ENCODE measurements around the gene SNX5. TPM values are rescaled to one million over a fixed set of nuclear protein-coding genes. Genes with fewer than 3 reads are reported as not detected.
"Not testable (repeated sequence)": the region's sequence is repeated elsewhere in the genome, so short reads cannot be mapped to it uniquely, and the experiment has no call there.

Gene SNX5
- total RNA-seq, 1 donor from 2014 or later = 60.4 TPM

DNA sequence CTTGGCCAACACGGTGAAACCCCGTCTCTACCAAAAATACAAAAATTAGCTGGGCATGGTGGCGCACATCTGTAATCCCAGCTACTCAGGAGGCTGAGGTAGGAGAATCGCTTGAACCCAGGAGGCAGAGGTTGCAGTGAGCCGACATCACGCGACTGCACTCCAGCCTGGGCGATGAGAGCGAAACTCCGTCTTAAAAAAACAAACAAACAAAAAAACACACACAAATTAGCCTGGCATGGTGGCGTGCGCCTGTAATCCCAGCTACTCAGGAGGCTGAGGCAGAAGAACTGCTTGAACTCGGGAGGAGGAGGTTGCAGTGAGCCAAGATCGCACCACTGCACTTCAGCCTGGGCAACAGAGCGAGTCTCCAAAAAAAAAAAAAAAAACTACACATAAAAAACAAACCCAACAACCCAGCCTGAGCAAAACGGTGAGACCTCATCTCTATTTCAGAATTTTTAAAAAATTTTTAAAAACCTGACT lies 8.2 kb downstream of the SNX5 start:
- DNase-seq = not testable (repeated sequence)

DNA sequence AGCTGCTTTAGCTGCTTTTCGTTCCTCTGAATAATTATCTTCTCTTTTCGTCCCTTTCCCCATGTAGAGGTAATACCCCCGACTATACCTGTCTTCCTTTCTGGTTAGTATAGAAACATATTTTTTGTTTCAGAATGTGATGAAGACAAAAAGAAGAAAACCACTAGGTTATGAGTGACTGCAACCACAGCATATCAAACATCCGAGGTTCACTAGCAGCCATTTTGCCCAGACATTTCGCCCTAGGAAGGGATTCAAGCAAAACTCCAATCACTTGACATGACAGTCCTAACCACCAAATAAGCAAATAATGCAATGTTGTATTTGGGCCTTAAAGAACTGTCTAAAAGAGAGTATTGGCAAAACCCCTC lies 9.4 kb downstream of the SNX5 start:
- no peak for DNase-seq

DNA sequence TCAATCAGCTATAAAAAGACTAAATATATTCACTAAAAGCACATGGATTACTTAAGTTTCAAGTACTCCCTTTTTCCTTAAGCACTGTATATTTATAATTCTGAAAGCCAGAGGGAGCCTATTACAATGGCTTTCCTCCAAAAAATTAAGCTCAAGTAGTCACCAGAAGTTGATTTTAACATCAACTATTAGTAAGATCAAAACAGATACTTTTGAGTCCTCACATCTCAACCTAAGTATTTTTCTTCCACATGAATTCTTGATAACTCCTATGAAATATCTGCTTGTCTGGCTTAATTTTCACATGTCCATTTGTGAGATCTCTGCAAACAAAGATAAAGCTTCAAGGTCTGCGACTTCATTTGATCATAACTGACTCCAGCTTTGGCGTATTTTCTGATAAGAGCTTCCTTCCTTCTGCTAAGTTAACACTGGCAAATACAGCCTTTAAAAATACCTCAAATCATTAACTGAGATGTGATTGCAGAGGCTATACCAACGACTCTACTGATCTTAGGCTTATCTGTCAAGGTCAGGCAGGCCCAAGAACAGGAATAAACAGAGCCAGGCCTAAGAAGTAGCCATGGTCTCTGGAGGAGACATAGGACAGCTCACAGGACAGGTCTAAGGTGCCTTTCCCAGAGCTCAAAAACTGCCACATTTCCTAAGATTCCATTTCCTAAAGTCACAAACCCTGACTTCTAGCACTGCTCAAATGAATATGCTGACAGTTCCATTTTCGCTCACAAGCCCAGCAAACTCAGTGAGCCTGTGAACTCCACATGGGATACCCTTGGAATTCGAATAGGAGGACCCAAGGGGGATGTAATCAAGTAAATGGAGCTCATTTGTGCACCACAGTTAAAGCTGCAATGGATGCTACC lies 10.0 kb downstream of the SNX5 start:
- DNase-seq = no peak

DNA sequence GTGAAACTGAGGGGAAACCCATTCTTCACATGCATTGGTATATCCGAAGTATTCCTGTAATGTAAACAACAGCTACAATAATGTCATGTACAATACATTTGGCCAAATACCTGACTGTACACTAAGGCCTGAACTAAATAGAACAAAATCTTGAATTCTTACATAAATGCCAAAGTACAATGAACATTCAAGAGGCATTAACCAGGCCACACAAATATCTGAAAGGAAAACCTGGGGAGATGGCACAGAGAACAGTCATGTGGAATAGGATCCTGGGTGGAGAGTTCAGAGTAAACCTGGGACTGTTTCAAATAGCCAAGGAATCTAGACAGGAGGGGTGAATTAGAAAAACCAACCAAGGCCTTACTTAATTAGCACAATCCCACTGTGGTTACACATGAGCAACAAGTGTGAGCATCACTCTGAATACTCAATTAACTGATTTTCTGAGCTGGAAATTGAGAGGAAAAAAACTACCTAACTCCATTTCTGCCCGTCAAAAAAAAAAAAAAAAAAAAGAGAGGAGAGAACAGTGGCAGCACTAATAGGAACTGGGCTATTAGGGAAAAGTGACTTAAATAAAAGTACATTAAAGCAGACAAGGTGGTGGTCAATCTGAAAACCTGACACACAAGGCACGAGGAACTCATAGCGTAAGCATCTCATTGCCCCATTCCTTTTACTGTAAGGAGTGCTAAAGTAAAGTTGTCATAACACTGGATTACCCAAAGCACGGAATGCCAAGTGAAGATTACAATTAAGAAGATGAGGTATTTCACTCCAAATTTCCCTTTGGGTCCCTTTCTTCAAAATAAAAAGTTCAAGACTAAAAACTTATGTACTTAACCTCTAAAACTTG lies 10.9 kb downstream of the SNX5 start:
- DNase-seq = no peak

DNA sequence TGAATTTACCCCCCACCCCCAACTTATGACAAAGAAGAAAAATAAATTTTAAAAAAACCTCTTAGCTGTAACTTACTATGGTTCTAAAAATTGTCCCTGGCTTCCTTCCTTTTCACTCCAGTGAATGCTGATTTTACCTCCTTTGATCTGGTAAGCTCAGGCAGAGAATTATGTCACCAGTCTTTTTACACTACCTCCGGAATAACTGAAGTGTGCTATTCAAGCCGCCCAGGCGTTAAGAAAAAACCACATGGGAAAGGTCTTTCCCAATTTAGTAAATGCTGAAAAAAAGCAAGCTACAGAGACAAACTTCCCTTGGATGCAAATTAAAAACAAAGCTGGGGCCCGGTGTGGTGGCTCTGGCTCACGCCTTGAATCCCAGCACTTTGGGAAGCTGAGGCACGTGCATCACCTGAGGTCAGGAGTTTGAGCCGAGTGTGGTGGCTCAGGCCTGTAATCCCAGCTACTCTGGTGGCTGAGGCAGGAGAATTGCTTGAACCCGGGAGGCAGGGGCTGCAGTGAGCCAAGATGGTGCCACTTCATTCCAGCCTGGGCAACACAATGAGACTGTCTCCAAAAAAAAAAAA lies 12.4 kb downstream of the SNX5 start:
- no peak for DNase-seq

DNA sequence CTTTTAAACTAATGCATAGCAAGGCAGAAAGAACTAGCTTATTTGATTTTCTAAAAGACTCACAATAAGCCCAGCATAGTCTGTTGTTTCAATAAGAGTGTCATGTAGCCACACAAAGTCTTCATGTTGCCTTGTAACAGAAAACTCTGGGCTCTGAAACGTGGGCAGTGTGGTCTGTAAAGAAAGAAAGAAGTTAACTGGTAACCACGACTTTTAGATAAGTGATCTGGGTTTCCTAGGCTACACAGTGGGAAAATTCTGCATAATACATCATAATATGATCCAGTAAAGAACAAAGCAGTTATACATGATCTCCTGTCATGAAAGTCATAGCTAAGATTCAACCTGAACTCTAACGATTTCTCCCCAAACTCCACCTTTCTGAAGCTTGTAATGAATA lies 13.3 kb downstream of the SNX5 start:
- no peak for DNase-seq

DNA sequence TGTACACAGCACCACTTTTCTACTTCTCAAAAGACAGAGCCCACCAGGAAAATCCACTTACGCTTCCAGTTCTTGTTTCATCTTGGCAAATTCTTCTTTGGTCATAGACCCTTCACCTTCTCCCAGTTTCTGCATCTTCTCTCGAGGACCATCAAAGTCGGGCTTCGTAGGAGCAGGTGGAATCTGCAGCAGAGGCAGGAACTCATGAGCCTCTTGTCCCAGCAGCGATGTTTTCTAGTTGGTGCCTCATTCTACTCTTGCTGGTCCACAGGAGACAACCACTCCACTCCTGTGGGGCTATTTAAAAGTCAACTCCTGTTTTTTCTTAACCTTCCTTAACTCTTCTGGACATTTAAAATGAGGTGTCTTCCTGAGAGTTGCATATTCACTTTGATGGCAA lies 14.7 kb downstream of the SNX5 start:
- no peak for DNase-seq

DNA sequence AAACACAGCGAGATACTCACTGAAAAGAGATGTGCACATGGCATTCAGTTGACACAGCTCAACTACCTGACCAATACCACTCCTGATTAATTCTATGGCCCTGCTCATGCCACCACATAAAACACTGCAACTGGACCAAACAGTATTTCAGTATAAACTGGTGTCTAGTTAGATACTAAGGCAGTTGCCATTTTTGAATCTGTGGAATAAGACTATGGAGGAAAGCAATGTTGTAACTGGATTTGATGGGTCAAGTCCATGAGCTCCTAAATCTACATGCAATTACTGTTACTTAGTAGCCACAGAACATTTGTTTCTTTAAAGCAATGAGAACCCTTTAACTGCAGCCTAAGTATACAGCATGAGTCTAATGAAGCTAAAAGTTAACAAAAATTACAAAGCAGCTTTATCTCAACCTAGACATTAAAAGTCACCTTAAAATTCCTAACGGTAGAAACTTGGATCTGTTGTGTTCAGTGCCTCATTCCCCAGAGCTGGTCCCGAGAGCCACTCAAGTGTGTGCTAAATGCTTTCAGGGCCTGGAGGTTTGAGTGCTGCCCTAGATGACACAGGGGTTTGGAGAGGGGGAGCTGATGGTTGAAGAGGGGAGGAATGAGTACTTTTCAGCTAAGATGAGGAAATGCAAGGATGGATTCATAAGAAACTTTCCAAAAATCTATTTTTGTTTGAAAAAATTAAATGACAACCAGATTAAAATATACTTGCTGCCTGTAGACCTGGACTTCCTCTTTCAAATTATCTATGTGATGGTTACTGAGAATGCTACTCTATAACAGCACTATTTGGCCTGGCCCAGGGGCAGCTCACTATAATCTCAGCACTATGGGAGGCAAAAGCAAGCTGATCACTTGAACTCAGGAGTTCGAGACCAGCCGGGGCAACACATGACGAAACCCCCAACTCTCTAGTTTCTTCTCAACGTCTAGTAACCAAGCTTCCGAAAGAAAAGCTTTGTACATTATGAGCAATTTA lies 15.6 kb downstream of the SNX5 start:
- no peak for DNase-seq

DNA sequence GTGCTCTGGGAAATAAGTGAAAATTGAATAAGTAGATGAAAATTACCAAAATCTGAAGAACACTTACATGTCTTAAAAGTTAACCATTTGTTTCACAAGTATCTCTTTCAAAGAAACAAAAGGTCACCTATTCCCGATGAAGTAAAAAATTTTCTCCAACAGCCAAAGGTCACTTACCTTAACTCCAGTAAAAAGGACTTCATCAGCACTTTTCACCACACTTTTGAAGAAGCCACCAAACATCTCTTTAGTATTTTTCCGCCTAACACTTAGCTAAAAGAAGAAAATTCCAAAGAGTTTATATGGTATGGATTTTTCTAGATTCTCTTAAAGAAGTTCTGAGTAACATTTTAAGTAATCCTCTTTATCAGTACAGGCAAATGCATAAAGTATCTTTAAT lies 17.3 kb downstream of the SNX5 start:
- DNase-seq = no peak

DNA sequence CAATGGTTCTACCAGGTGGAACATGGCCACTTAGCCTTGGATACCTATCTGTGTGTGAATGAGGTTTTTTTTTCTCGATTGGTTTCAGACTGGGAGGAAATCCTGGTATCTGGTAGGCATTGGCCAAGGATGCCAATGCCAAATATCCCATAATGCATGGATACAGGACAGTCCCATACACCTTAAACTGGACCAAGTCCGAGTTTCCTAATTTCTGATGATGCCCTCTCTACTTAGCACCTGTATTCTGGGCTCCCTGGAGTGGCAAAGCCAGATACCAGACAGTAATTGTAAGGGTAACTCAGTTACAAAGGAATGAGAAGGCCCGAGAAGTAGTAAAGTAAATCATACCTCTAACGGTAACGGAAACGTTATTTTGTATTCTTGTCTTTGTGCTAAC lies 17.9 kb downstream of the SNX5 start:
- DNase-seq = no peak

DNA sequence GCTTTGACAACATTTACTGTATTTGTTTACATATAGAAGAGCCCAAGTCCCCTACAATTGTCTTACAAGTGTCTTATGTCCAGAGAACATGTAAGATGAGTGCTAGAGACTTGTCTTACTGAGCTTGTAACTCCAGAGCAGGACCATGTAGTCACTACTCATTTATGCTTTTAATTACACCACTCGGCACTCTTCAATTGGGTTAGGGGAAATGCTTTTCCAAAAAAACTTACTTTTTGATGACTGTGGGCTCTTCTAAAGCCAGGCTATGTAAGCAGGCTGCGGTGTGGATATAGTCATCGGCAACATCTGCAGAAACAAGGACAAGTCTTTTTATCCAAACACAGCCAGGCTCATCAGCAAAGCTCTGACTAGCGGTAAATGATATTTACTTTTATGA lies 18.7 kb downstream of the SNX5 start:
- DNase-seq = no peak

DNA sequence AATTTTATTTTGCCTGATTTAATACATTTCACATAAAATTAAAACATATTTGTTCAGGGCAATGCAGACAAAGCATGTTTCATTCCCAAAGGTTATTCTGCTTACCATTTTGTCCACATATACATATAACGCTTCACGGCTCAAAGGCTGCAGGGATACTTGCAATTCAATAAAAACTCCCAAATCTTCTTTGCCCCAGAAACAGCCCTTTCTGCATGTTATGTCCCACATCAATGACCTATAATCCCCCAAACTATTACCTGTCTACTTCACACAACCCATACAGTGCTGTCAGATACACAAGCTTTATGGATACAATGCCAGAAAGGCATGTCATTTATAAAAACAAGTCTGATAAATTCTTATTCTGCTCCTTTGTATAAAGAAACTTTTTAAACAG lies 20.2 kb downstream of the SNX5 start:
- DNase-seq = no peak

DNA sequence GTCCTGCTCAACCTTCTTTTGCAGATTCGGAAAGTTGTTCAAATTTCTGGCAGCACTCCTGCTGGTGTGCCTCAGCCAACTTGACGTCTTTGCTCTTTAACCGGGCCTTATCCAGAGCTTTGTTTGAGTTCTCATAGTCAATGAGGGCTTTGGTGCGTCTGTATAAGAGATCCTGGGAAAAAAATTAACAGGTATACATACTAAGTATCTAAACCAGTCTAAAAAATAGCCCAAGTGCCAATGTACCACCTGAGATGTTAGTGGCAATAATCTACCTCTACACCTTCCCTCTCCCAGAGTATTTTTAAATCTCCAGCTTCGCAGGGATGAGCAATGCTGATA lies 21.1 kb downstream of the SNX5 start:
- no peak for DNase-seq

DNA sequence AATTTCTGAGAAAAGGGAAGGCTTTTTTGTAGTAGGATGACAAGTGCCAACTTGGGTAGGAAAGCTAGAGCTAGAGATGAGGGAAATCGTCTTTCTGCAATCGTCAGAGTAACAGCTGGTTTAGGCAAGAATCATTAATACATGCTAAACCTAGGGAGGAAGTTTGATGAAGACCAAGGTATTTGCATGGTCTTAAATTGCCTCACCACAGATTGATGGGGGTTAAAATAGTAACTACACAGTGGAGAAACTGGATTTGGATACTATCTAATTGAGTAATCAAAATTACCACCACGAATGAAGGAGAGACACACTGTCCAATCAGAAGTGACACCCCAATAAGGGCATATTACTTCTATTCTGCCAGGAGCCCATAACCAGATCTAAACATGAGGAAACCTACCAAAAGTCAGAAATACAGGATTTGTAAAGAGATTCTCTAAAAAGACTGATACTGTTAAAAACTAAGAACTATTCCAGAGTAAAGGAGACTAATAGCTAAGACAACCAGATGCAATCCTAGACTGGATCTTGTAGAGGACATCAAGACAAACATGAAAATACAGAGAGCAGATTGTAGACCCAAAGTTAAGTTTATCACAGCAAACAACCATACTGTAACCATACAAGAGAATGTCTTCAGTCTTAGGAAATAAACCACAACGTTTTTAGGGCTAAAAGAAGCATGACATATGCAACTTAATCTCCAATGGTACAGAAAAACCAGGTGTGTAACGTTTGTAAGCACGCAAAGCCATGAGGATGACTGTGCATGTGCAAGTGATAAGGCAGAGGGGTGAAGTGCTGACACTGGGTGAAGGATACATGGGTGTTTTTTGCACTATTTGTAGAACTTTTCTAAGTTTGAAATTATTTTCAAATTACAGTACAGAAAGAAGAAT lies 21.8 kb downstream of the SNX5 start:
- DNase-seq = no peak

DNA sequence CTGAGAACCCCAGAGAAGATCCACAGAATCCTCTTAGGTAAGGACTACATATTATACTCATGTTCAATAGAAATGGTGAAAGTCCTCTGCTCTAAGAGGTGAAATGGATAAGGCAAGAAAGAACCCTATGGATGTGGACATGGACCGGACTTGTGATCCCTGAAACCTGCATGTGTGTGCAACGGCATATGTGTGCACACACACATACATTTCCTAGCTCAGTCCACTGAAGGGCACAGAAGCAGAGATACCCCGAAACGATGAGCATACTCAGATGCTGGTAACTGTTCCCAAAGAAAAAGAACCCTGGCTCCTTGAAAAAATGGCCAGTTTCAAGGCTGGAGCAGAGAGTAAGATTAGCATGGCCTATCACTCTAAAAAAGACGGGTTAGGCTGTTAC lies 22.6 kb downstream of the SNX5 start:
- no peak for DNase-seq

DNA sequence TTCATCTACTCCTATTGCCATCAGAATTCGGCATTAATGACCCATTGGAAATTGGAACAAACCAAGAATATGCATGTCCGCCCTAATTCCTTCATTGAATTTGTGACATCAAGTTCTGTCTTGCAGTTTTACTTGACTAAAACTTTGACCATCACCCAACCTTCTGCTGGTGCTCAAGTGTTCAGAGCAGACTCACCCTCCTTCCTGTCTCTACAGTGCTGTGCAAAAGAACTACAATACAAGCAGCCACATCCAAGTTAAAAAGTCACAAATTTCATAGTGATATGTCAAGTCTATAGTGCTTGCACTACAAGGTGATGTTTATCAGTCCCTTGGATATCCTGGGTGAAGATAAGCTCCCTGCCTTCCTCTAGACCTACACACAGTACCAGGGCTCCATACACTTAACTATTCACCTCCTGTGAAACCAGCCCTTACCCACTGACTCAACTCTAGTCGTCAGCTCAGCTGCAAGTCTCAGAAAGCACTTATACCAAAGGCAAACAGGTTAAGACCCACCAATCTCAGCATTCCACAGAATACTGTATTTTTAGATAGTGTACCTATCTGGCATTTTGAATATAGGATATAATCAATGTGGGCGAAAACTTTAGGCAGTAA lies 23.6 kb downstream of the SNX5 start:
- no peak for DNase-seq

DNA sequence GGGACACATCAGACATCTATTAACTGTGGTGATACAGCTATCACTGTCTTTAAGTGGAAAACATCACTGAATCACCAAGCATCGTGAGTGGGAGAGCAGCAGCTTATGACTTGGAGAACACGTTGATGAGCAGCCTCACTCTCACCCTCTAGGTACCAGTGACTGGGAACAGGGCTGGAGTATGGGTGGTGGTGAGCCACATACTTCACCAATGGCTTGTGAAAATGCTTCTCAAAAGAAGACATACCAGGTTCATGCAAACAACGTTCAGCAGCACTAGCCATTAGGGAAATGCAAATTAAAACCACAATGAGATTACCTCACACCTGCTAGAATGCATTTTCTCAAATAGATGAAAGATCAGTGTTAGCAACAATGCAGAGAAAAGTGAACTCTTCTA lies 25.3 kb downstream of the SNX5 start:
- no peak for DNase-seq

DNA sequence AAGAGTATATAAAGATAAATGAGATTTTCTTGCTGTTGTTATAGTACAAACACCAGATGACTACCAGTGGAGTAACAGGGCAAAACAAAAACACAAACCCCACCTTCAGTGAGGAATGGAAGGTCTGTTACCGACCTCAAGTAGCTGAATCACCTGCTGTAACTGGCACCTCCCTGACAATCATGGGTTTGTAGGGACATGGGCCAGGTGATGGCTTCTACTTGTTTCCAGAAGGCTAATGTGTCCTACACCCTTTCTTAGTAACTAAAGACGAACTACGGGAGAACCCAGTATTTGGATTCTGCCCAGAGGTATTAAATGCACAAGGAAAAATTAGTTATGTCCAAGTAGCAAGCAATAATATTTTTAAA lies 26.8 kb downstream of the SNX5 start:
- no peak for DNase-seq

DNA sequence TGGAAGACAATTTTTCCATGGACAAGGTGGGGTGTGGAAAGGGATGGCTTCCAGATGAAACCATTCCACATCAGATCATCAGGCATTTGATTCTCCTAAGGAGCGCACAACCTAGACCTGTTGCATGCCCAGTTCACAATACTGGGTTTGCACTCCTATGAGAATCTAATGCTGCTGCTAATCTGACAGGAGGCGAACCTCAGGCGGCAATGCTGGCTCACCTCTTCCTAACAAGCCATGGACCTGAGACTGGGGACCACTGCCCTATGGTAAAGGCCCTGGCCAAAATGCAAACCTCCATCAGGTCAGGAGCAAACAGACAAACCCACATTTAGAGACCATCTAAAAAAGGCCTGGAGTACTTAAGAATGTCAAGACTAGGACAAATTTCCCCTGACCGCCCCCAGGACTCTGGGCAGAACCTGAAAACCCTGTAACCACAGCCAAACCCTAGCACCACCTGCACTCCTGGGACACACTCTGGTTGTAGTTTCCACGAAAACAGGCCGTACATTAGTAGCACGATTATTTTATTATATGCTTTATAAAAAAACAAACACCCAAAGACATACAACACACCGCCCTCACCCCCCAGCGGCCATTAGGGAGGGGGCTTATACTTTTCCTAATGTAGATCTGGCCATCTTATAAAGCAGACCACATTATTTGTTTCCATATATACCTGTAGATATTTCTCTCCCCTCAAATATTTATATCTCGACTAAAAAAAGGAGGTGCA lies 27.3 kb downstream of the SNX5 start:
- no peak for DNase-seq

Measured in occipital lobe (tissue), 2 donors.